Neural cell (in vitro differentiated cells): ENCODE results near the gene KIAA0513. TPM values are rescaled to one million over a fixed set of nuclear protein-coding genes. Genes with fewer than 3 reads are reported as not detected.

Source experiments
- H2AFZ ChIP-seq: fragments of 200-600, 300-800 bp; sonication (generic), shearing (Covaris generic); 2 replicates; pipeline ENCODE4 v1.6.0; 2014; ENCODE audit warnings: low read depth, mild to moderate bottlenecking, antibody characterized with exemption, low read length, moderate library complexity
- H3F3A ChIP-seq: fragments of 200-600 bp; shearing (Covaris generic); 2 replicates; pipeline ENCODE4 v1.6.1; 2016; ENCODE audit warnings: mild to moderate bottlenecking, moderate library complexity, mixed read lengths, antibody characterized with exemption, low read length; ENCODE audit not compliant: insufficient read depth, poor library complexity, severe bottlenecking
- H3K27ac ChIP-seq: fragments of 200-600, 300-800 bp; sonication (generic), shearing (Covaris generic); 2 replicates; pipeline ENCODE4 v1.5.1; 2014; ENCODE audit warnings: mild to moderate bottlenecking, low read length, moderate library complexity
- H3K27me3 ChIP-seq: fragments of 300-800, 200-600 bp; sonication (generic), shearing (Covaris generic); 2 replicates; pipeline ENCODE4 v1.6.0; 2014; ENCODE audit warnings: mild to moderate bottlenecking, low read depth, low read length, moderate library complexity; ENCODE audit not compliant: insufficient read depth
- H3K36me3 ChIP-seq: fragments of 300-800, 200-600 bp; sonication (generic), shearing (Covaris generic); 2 replicates; pipeline ENCODE4 v1.5.1; 2014; ENCODE audit warnings: mild to moderate bottlenecking, antibody characterized with exemption, low read length, moderate library complexity; ENCODE audit not compliant: insufficient read depth
- H3K4me2 ChIP-seq: fragments of 300-800, 200-600 bp; sonication (generic), shearing (Covaris generic); 2 replicates; pipeline ENCODE4 v1.6.0; 2014; ENCODE audit warnings: mild to moderate bottlenecking, low read length
- H3K4me3 ChIP-seq: fragments of 300-800, 200-600 bp; sonication (generic), shearing (Covaris generic); 2 replicates; pipeline ENCODE4 v1.5.1; 2014; ENCODE audit warnings: mild to moderate bottlenecking, low read length, moderate library complexity
- H3K79me2 ChIP-seq: fragments of 200-600 bp; shearing (Covaris generic); replicated peaks from 2 replicates; pipeline ENCODE4 v1.6.0; 2014; ENCODE audit warnings: mild to moderate bottlenecking, low read length, moderate library complexity; ENCODE audit not compliant: insufficient read depth
- H3K9ac ChIP-seq: fragments of 300-800, 200-600 bp; sonication (generic), shearing (Covaris generic); 2 replicates; pipeline ENCODE4 v1.6.1; 2016; ENCODE audit warnings: mild to moderate bottlenecking, low read length, mixed read lengths
- H3K9me2 ChIP-seq: fragments of 200-600 bp; shearing (Covaris generic); 2 replicates; pipeline ENCODE4 v1.6.1; 2016; ENCODE audit warnings: mild to moderate bottlenecking, low read length, mixed read lengths; ENCODE audit not compliant: insufficient read depth
- H3K9me3 ChIP-seq: fragments of 200-600, 300-800 bp; sonication (generic), shearing (Covaris generic); 2 replicates; pipeline ENCODE4 v1.6.1; 2016; ENCODE audit warnings: mild to moderate bottlenecking, mixed run types, low read length, moderate library complexity, mixed read lengths
- H4K20me1 ChIP-seq: fragments of 200-600 bp; shearing (Covaris generic); 2 replicates; pipeline ENCODE4 v1.6.1; 2016; ENCODE audit warnings: mild to moderate bottlenecking, mixed run types; ENCODE audit not compliant: insufficient read depth
- CTCF ChIP-seq: fragments of 450-650 bp; IDR thresholded peaks from 2 replicates; pipeline ENCODE4 v1.5.1; 2014; ENCODE audit warnings: antibody characterized with exemption, mild to moderate bottlenecking, moderate library complexity; ENCODE audit not compliant: poor library complexity, severe bottlenecking
- EP300 ChIP-seq: fragments of 450-650 bp; conservative IDR thresholded peaks from 2 replicates; pipeline ENCODE4 v1.6.1; 2014; ENCODE audit warnings: antibody characterized with exemption, mild to moderate bottlenecking, moderate library complexity; ENCODE audit not compliant: poor library complexity, severe bottlenecking
- EZH2 ChIP-seq: fragments of 200-600, 300-800 bp; shearing (Covaris generic), sonication (generic); IDR thresholded peaks from 2 replicates; pipeline ENCODE4 v1.6.1; 2014; ENCODE audit warnings: antibody characterized with exemption, low read length, borderline replicate concordance, mild to moderate bottlenecking; ENCODE audit not compliant: insufficient read depth, poor library complexity, severe bottlenecking
- MXI1 ChIP-seq: fragments of 450-650 bp; conservative IDR thresholded peaks from 2 replicates; pipeline ENCODE4 v1.6.1; 2014; ENCODE audit warnings: antibody characterized with exemption, mild to moderate bottlenecking; ENCODE audit not compliant: poor library complexity, severe bottlenecking
- POLR2AphosphoS5 ChIP-seq: IDR thresholded peaks from 2 replicates; pipeline ENCODE4 v1.6.1; 2012
- RAD21 ChIP-seq: fragments of 450-650 bp; conservative IDR thresholded peaks from 2 replicates; pipeline ENCODE4 v1.6.1; 2014; ENCODE audit warnings: antibody characterized with exemption, mild to moderate bottlenecking, moderate library complexity
- REST ChIP-seq: IDR thresholded peaks from 2 replicates; pipeline ENCODE4 v1.6.1; 2012; ENCODE audit warnings: borderline replicate concordance
- SMC3 ChIP-seq: fragments of 450-650 bp; conservative IDR thresholded peaks from 2 replicates; pipeline ENCODE4 v1.6.1; 2014; ENCODE audit warnings: antibody characterized with exemption, mild to moderate bottlenecking, moderate library complexity; ENCODE audit not compliant: poor library complexity
- TAF1 ChIP-seq: IDR thresholded peaks from 2 replicates; pipeline ENCODE4 v1.6.1; 2012; ENCODE audit warnings: low read depth
- polyA plus RNA-seq: library from polyadenylated mRNA; depleted of rRNA; stranded (reverse); fragments of >200 nt; gene quantifications from 2 replicates; pipeline ENCODE4 v1.2.3, GENCODE V29; 2014

KIAA0513 gene
- polyA plus RNA-seq, 1 donor from 2014 or later: 18.9 TPM

GRCh38 chr16:85086347-85087291 is 59.0 kb downstream of the KIAA0513 start:
- Histone ChIP-seq H3K27me3 (no peaks in the 10 kb centered on the region), H3K4me3 (no peak overlapping the region), H3F3A (no peaks in the 10 kb centered on the region), H3K4me2 (no peak overlapping the region), H3K36me3 (no peaks in the 10 kb centered on the region), H3K79me2 (no peaks in the 10 kb centered on the region), H4K20me1 (no peaks in the 10 kb centered on the region), H3K27ac (no peak overlapping the region), H3K9ac (no peak overlapping the region), H3K9me2 (no peaks in the 10 kb centered on the region), H3K9me3 (no peaks in the 10 kb centered on the region), H2AFZ (no peak overlapping the region)
- TF ChIP-seq RAD21 (peak; percentile 50), SMC3 (peak; percentile 73), CTCF (peak; percentile 68), POLR2AphosphoS5 (no peak)

- no peak overlapping the region for H3K9ac ChIP-seq
- no peaks in the 10 kb centered on the region for H4K20me1 ChIP-seq
- no peak overlapping the region for H3K4me2 ChIP-seq
- H3K4me3 ChIP-seq: no peak overlapping the region
- no peak overlapping the region for H3K27ac ChIP-seq
- no peaks in the 10 kb centered on the region for H3K27me3 ChIP-seq
- H3K36me3 ChIP-seq: no peaks in the 10 kb centered on the region
- no peak for TF ChIP-seq EZH2
- no peak for TF ChIP-seq EP300
- no peak for TF ChIP-seq REST
- TF ChIP-seq MXI1: no peak
- TF ChIP-seq TAF1: no peak
- TF ChIP-seq CTCF: no peak
- no peak for TF ChIP-seq RAD21
- TF ChIP-seq SMC3: no peak
- TF ChIP-seq POLR2AphosphoS5: no peak
- no peak overlapping the region for H2AFZ ChIP-seq
- no peaks in the 10 kb centered on the region for H3K79me2 ChIP-seq
- H3F3A ChIP-seq: no peaks in the 10 kb centered on the region
- no peaks in the 10 kb centered on the region for H3K9me2 ChIP-seq
- no peaks in the 10 kb centered on the region for H3K9me3 ChIP-seq
Observed at GRCh38 chr16:85087899-85088569, 60.4 kb downstream of the KIAA0513 start.
